HFFc6 (cell line): ENCODE data around the gene GPR153. TPM values are rescaled to one million over a fixed set of nuclear protein-coding genes. Genes with fewer than 3 reads are reported as not detected.
A peak's percentile ranks its signal among the peaks of the same experiment; 100 is the strongest.
"Not testable (repeated sequence)": the region's sequence is repeated elsewhere in the genome, so short reads cannot be mapped to it uniquely, and the experiment has no call there.

Experiments used
- DNase-seq: peaks from one replicate; pipeline ENCODE4 v3.0.0-alpha.2; 2018
- H3K27ac Mint-ChIP-seq: 2 replicates; pipeline ENCODE4 v1.8.0; 2020; ENCODE audit warnings: mild to moderate bottlenecking, mixed read lengths
- H3K27me3 Mint-ChIP-seq: 2 replicates; pipeline ENCODE4 v1.8.0; 2021; ENCODE audit warnings: mild to moderate bottlenecking, moderate library complexity, mixed read lengths; ENCODE audit not compliant: insufficient read depth
- H3K36me3 Mint-ChIP-seq: 2 replicates; pipeline ENCODE4 v1.8.0; 2021; ENCODE audit warnings: low read depth, mixed read lengths
- H3K4me1 Mint-ChIP-seq: 2 replicates; pipeline ENCODE4 v1.8.0; 2020; ENCODE audit warnings: low read depth, mixed read lengths
- H3K4me3 Mint-ChIP-seq: 2 replicates; pipeline ENCODE4 v1.8.0; 2020; ENCODE audit warnings: mild to moderate bottlenecking, moderate library complexity, mixed read lengths
- H3K9me3 Mint-ChIP-seq: 2 replicates; pipeline ENCODE4 v1.8.0; 2020; ENCODE audit warnings: mild to moderate bottlenecking, mixed read lengths
- long read RNA-seq: library from polyadenylated mRNA; unstranded; transcript quantifications from one replicate; pipeline ENCODE4 v2.0.0, GENCODE V29; 2019
- total RNA-seq, 6 experiments: library from RNA; stranded (reverse); fragmentation: NEBNext Ultra II Directional; extraction: Animal tissue kit (Norgen Biotek cat#: 25700); gene quantifications; 2 replicates in 1 of 6; 3 replicates in 5 of 6; pipeline ENCODE4 v1.2.3, GENCODE V29; 2021
- TF ChIP-seq, protein P1 (sequence below): fragments of 200-600 bp; sonication (generic); IDR thresholded peaks from 2 replicates; pipeline ENCODE4 v1.5.0; 2021; ENCODE audit warnings: antibody characterized with exemption, mild to moderate bottlenecking

Gene GPR153
- 1 to 10 TPM; 6.0 to 7.9 (median 7.2) TPM for total RNA-seq
- long read RNA-seq, partial matches to known transcripts = 0 of 3 reads
- long read RNA-seq, other reads (novel, unspliced or antisense) = 3 of 3 reads

DNA sequence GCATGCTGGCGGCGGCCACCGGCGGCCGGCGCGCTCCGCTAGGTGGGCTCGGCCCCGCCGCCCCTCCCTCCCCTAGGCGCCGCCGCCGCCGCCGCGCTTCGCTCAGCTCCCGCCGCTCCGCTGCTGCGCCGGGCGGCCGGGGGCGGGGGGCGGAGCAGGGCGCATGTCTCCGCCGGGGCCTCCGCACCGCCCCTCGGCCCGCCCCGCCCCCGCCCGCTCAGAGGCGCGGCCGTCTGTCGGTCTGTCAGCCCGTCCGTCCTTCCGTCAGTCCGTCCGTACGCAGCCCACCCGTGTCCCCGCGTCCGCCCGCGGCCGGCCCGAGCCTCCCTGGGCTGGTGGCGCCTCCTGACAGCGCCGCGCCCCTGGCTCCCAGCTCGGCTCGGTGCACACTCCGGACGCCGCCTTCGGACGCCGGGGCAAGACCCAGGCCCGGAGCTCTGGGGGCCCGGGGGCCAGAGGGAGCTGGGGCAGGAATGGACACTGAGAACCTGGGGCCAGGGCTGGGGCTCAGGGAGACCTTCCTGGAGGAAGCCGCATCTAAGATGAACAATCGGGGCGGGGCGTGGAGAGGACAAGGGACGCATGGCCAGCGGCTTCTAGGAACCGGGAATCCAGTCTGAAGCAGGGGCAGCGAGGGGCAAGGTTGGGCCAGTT is at the start of gene GPR153:
TSS of gene GPR153 (minus strand) at position 138 of the 654 bp plus-strand sequence. CDS start 6,193 bp downstream, outside the sequence.
- TF ChIP-seq, protein P1, sequence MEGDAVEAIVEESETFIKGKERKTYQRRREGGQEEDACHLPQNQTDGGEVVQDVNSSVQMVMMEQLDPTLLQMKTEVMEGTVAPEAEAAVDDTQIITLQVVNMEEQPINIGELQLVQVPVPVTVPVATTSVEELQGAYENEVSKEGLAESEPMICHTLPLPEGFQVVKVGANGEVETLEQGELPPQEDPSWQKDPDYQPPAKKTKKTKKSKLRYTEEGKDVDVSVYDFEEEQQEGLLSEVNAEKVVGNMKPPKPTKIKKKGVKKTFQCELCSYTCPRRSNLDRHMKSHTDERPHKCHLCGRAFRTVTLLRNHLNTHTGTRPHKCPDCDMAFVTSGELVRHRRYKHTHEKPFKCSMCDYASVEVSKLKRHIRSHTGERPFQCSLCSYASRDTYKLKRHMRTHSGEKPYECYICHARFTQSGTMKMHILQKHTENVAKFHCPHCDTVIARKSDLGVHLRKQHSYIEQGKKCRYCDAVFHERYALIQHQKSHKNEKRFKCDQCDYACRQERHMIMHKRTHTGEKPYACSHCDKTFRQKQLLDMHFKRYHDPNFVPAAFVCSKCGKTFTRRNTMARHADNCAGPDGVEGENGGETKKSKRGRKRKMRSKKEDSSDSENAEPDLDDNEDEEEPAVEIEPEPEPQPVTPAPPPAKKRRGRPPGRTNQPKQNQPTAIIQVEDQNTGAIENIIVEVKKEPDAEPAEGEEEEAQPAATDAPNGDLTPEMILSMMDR = no peak
- H3K4me3 Mint-ChIP-seq = peak within 1 kb of the TSS; percentile 61
- H3K36me3 Mint-ChIP-seq = no peaks in the 10 kb centered on the region
- peaks cover 5% of the 10 kb centered on the region for H3K27me3 Mint-ChIP-seq
- DNase-seq = no peak
- no peaks in the 10 kb centered on the region; the same call in 1 of the 2 replicates for H3K4me1 Mint-ChIP-seq
- H3K9me3 Mint-ChIP-seq = no peaks in the 10 kb centered on the region
- no peak within 1 kb of the TSS for H3K27ac Mint-ChIP-seq

DNA sequence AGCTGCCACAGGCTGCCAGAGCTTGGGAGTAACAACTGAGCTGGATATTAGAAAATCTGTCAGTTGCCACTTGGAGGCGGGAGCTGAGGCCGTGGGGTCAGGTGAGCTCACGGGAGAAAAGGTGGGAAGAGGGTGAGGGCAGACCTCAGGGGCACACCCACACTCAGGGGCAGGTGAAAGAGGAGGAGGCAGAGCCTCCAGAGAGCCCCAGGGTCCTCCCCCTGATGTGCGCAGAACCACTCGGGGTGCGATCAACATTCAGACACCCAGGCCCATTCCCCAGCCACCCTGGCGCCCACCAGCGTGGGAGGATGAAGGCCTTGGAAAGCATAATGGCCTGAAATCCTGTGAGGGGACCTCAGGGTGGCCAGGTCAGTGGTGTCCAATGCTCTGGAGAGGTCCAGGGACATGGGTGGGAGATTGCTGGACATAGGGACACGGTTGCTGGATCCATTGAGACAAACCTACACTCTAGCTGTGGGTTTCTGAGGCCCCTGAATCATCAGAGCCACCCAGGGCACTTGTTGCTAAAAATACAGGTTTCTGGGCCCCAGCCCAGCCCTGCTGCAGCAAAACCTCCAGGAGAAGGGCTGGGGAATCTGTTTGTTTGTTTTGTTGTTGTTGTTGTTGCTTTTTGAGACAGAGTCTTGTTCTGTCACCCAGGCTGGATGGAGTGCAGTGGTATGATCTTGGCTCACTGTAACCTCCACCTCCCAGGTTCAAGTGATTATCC is 49.4 kb upstream of the GPR153 start:
- Mint-ChIP-seq H3K4me1 (no peaks in the 10 kb centered on the region), H3K4me3 (no peak overlapping the region), H3K27me3 (no peaks in the 10 kb centered on the region), H3K27ac (no peak overlapping the region), H3K9me3 (no peaks in the 10 kb centered on the region), H3K36me3 (peaks cover 40% of the 10 kb centered on the region)
- no peak for DNase-seq
- TF ChIP-seq, protein P1 = no peak

DNA sequence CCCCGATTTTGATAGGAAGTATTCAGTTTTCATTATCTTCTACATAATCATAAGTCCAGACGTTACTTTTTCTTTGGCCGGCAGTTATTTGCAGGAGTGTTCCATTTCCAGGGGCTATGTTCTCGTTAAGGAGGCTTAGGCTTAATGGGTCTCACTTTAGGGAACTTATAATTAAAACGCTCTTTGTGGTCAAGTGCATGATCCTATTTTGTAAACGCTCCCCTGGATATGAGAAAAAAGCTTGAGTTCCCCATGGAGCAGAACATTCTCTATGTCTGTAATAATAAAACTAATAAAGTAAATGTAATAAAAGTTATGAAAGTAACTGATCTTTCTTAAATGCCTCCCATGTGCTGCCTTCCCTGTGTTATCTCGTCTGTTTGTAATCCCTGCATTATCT is 48.7 kb upstream of the GPR153 start:
- Mint-ChIP-seq H3K27ac (no peak overlapping the region), H3K27me3 (no peaks in the 10 kb centered on the region), H3K9me3 (no peaks in the 10 kb centered on the region), H3K36me3 (peaks cover 40% of the 10 kb centered on the region), H3K4me1 (no peaks in the 10 kb centered on the region), H3K4me3 (no peak overlapping the region)
- TF ChIP-seq, protein P1 = no peak
- no peak for DNase-seq

DNA sequence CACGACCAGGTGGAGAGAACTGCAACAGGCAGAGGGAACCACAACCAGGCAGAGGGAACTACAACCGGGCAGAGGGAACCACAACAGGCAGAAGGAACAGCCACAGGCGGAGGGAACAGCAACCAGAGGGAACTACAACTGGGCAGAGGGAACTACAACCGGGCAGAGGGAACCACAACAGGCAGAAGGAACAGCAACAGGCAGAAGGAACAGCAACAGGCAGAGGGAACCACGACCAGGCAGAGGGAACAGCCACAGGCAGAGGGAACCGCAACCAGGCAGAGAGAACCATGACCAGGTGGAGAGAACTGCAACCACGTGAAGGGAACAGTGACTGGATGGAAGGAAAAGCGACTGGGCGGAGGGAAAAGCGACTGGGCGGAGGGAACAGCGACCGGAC is 47.6 kb upstream of the GPR153 start:
- no peak overlapping the region for H3K4me3 Mint-ChIP-seq
- TF ChIP-seq, protein P1 = no peak
- no peaks in the 10 kb centered on the region for H3K9me3 Mint-ChIP-seq
- H3K4me1 Mint-ChIP-seq = 0 out of 2 replicates have a peak, but pooled peaks cover 5% of the 10 kb centered on the region
- H3K27me3 Mint-ChIP-seq = no peaks in the 10 kb centered on the region; the same call in 1 of the 2 replicates
- no peak overlapping the region for H3K27ac Mint-ChIP-seq
- H3K36me3 Mint-ChIP-seq = peaks cover 40% of the 10 kb centered on the region
- no peak for DNase-seq

DNA sequence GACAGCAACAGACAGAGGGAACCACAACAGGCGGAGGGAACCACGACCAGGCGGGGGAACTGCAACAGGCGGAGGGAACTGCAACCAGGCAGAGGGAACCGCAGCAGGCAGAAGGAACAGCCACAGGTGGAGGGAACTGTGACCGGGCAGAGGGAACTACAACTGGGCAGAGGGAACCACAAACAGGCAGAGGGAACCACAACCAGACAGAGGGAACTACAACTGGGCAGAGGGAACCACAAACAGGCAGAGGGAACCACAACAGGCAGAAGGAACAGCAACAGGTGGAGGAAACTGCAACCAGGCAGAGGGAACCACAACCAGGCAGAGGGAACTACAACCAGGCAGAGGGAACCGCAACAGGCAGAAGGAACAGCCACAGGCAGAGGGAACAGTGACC is 46.8 kb upstream of the GPR153 start:
- H3K27me3 Mint-ChIP-seq, H3K4me3 Mint-ChIP-seq, H3K27ac Mint-ChIP-seq, H3K9me3 Mint-ChIP-seq, H3K4me1 Mint-ChIP-seq, DNase-seq: not testable (repeated sequence)
- peaks cover 40% of the 10 kb centered on the region for H3K36me3 Mint-ChIP-seq

DNA sequence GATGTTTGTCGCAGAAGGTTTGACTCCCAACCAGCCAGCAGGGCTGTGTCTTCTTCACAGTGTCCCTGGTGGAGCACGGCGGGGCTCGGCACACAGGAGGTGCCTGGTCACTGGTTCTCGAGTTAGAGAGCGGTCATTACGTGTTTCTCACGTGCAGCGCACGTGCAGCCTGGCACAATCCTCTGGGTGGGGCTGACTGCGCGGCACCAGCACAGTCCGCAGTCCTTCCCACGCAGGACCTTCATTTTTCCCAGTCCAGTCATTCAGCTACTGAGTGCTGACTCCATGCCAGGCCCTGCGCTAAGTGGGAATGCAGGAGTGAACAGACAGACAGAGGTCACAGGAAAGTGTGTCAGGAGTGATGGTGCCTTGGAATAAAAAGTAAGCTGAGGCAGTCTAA is 46.2 kb upstream of the GPR153 start:
- TF ChIP-seq, protein P1 = no peak
- H3K36me3 Mint-ChIP-seq = peaks cover 40% of the 10 kb centered on the region

More for the DNA sequence above, 46.2 kb upstream of the GPR153 start:
- H3K27me3 Mint-ChIP-seq = no peaks in the 10 kb centered on the region; the same call in 1 of the 2 replicates
- H3K4me1 Mint-ChIP-seq = peaks cover 14% of the 10 kb centered on the region
- H3K9me3 Mint-ChIP-seq = no peaks in the 10 kb centered on the region
- DNase-seq = no peak
- no peak overlapping the region for H3K27ac Mint-ChIP-seq
- no peak overlapping the region for H3K4me3 Mint-ChIP-seq
